HG03095 (cell line): ENCODE results near the gene ASB10.

Source experiments
- ATAC-seq: cut with Tn5 transposase; IDR thresholded peaks from one replicate; pipeline ENCODE4 v1.9.1; 2021; ENCODE audit warnings: moderate library complexity; ENCODE audit not compliant: unreplicated experiment

Gene ASB10

DNA sequence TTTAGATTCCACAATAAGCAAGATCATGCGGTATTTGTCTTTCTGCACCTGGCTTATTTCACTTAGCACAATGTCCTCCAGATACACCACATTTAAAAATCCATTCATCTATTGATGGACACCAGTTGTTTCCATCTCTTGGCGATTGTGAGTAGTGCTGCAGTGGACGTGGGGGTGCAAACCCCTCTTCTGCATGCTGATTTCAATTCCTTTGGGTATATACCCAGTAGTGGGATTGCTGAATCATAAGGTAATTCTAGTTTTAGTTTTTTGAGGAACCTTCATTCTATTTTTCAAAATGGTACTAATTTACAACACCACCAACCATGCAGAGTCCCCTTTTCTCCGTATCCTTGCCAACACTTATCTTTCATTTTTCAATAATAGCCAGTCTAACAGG lies 2.0 kb upstream of the ASB10 start:
- ATAC-seq = no peak

DNA sequence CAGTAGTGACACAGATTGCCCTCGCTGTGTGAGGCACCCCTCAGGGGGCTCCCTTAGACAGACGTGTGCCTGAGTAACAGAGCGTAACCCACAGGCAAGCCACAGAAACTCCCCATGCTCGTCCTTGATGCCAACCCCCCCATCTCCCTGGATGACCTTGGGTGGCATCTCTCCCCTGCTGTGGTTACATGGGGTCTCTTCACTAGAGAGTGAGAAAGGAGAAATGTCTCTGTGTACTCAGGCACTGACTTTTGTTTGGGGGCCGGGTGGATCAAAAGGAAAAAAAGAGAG lies 1.1 kb upstream of the ASB10 start:
- ATAC-seq = no peak

DNA sequence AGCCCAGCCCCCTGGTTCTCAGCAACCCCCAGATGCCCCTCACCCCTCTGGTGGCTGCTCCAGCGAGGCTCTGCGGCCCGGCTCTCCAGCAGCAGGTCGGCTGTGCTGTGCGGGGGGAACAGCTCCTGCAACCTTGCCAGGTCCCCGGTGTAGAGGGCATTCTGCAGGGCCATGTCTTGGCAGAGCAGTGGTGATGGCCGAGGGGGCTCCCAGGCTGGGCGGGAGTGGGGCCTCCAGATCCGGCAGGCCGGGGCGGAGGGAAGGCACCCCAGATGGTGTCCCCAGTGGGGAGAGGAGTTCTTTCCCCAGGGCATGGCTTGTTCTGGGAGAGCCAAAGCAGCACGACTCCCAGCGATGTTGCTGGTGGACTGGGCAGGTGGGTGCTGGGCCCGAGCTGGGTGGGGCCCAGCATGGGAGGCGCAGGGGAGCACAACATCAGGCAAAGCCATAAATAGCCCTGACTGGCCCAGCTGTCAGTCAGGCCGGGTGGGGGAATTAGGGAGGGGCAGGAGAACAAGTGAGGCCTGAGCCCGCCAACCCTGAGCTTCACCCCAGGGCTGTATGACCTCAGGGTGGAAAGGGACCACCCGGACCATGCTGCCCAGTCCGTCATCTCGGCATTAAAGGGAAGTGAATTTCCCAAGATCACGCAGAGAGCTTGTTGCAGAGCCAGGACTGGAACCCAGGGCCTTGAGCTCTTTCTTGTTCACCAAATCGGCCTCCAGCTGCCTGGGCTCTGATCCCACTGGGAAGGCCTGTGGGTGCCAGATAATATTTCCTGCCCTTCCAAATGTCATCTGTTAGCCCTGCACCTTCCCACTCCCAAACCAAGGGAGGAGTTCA lies 580 bp upstream of the ASB10 start:
- ATAC-seq = no peak

DNA sequence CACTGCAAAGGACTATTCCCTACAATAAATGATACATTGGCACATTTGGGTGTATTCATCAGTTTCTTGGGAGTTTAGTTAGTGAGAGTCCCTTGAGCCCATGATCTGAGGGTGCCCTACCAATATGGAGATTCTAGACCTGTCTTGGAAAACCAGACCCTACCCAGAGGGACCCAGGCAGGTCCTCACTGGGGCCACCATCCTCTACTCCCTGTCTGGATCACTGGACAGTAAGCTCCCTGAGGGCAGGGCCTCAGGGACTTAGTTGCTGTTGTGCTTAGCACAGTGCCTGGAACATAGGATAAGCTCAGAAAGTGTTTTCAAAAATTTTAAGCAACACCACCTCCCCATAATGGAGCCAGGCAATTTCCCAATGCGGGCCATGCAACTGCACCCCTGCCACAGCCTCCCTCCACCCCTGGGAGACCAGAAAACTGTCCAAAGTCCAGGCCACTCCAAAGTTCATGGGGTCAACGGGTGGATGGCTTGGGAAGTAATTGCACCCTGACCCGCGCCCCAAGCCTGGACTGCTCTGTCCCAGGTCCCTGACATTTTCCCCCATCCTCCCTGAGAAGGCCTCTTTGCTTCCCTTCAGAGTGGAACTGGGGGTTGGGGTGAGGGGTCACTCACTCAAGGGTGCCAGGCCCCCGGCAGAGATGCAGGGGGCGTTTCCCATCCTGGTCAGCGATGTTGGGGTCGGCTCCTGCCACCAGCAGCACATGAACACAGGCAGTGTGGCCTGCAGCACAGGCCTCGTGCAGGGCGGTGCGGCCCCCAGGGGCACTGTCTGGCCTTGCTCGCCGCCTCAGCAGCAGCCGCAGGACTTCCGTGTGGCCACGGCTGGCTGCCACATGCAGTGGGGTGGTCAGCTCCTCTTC lies 1.0 kb downstream of the ASB10 start:
- no peak for ATAC-seq

DNA sequence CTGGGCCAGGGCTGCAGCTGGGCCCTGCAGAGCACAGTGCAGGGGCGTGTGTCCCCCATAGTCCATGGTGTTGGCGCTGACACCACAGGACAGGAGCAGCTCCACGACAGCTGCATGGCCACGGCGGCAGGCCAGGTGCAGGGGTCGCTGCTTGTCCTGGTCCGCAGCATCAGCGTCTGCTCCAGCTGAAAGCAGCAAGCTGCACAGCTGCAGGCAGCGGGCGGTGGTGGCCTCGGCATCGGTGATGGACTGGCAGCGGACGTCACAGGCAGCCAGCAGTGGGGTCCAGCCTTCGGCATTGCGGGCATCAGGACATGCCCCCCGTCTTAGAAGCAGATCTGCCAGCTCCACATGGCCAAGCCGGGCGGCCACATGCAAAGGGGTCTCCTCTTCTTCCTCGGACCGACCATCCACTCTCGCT lies 6.0 kb downstream of the ASB10 start:
- no peak for ATAC-seq

DNA sequence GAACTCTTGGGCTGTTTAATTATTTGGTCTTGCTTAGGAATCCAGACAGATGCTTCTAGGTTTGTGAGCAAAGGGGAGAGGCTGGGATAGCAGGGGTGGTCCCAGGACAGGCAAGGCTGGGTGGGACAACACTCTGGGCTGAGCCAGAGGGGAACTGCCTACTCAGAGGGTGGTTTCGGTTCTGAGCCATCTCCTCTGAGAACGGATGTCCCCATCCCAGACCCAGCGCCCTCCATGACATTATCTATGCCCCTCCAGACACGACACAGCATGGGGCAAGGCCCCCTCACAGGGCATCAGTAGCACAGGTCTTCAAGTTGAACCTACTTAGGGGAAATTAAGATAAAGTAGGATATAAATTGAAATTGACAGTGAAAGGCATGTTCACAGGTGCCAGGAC lies 7.1 kb downstream of the ASB10 start:
- no peak for ATAC-seq

DNA sequence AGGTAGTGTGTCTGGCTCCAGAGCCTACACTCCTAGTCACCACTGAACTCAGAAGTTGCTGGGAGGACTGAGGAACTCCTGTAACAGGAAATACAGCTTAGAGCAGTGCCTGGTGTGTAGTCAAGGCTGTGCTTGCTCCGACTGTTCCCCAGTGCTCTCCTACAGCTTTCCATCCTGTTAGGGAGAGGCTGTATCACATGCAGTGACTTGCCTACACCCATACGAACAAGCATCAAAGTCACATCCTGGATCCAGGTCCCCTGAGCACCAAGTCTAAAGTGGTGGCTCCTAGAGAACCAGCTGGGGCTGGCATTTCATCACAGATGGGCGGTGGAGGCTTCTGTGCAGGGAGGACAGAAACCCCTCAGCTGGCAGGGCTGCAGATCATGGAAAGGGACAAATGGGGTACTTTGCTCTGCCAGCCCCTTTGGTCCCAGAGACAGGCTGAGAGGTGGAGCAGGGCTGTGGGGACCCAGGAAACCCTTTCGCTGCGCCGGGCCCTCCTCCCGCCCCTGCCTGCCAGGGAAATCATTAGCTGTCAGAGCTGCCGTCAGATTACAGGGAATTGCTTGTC lies 7.7 kb downstream of the ASB10 start:
- ATAC-seq = no peak

DNA sequence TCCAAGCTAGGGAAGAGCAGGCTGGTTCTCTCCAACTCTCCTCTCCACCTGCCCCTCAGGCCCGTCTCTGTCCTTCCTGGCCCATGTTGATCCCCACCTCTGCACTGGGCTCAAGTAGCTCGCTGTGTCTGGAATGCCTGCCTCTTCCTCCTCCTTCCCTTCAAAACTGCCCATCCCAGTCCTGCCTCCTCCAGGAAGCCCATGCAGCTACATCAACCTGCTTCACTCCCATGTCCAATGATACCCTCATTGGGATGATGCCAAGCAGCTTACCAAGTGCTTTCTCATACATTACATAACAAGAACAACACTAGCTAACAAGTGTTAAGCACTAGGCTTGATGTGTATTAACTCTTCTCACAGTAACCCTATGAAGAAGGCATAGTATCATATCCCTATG lies 8.2 kb downstream of the ASB10 start:
- no peak for ATAC-seq

DNA sequence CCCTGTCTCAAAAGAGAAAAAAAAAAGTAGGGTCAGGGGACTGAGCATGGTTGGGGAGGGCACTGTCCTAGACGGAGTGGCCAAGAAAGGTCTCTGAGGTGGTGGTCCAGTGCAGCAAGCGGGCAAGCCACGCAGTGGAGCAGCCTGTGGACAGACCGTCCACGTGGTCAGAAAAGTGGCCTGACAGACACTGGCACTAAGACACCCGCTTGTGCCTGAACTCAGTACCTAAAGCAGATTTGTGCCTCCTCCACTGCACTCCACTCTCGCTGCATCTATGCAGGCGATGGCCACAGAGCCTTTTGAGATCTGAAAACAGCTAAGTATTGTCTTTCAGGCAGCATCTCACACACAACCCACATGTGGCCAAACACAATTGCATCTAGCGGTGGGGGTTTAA lies 8.8 kb downstream of the ASB10 start:
- ATAC-seq = no peak

DNA sequence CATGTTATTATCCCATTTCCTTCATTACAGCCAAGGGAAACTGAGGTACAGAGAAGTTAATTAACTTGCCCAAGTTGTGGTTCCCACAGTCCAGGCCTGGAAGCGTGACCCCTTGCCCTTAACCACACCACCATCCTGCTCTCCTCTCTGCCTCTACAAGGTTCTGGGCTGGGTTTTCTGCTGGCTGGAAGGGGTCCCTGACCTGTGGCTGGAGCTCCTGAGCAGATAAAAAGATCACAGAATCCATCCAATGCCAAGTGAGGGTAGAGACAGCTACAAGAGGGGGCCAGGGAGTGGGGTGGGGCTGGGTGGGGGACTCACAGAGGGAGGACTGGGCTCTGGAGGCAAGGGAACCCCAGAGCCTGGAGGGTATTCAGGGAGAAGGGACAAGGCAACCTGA lies 9.7 kb downstream of the ASB10 start:
- no peak for ATAC-seq

DNA sequence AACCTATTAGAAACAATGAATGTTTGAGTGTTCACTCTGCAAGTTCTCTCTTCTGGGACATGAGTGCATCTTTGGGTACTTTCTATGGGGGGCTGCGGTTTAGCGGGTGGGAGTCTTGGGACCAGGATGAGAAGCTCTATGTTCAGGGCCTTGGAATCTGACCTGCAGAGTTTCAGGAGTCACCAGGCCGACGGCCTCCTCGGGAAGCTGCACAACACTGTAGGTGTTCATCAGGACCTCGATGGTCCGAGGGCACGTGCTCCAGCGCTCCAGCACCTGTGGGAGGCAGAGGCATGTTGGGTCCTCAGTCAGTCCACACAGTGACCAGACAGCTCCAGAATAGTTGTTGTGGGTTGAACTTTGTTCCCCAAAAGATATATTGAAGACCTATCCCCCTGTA lies 10.6 kb downstream of the ASB10 start:
- ATAC-seq = no peak

DNA sequence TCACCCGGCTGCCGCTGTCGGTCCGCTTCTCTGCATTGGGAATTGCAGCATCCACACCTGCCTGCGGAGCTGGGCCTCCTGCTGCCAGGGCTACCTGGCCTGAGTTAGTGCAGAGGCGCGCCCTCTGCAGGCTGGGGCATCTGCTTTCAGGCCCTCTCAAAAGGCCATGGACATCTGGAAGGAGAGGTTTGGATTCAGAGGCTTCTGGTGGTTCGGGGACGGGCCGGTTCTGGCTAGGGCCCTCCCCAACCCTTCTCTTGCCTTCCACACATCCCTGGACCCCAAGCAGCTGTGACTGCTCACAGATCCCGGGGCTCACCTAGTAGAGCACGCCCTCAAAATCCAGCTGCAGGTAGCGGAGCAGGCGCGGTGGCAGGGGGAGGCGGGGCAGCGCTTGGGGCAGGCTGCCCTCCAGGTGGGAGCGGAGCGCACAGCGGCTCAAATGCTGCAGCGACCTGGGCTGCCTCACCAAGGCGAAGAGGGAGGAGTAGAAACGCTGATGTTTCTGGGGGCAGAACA lies 11.2 kb downstream of the ASB10 start:
- ATAC-seq = no peak

DNA sequence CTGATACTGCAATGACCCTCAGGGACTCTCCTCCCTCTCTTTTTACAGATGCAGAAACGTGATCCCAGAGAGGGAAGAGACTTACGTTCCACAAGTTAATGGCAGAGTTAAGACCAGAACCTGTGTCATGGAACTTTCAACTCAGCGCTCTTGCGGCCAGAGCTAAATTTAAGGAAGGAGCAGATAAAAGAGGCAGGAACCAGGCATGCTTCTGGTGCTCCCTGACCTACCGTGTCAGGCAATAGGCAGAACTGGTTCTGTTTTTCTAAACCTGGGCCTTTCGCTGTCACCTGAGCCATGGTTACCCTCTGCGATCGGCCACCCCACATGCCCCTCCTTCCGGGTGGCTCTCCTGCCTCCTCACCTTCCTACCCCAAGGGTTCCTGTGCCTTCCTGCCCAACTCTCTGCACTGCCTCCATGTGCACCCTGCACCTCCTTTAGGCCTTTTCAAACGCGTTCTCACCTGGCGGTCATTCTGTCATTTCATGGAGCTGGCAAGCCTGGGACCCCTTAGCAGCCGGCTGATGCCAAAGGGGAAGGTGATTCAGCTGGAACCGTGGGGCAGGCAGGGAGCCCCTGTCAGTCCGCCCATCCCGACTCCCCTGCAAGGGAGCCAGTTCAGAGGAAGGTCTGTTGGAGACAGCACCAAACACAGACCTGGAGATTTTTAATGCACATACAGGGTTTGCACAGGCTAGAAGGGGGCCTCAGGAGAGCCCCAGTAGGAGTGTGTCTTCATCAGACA lies 11.8 kb downstream of the ASB10 start:
- no peak for ATAC-seq

DNA sequence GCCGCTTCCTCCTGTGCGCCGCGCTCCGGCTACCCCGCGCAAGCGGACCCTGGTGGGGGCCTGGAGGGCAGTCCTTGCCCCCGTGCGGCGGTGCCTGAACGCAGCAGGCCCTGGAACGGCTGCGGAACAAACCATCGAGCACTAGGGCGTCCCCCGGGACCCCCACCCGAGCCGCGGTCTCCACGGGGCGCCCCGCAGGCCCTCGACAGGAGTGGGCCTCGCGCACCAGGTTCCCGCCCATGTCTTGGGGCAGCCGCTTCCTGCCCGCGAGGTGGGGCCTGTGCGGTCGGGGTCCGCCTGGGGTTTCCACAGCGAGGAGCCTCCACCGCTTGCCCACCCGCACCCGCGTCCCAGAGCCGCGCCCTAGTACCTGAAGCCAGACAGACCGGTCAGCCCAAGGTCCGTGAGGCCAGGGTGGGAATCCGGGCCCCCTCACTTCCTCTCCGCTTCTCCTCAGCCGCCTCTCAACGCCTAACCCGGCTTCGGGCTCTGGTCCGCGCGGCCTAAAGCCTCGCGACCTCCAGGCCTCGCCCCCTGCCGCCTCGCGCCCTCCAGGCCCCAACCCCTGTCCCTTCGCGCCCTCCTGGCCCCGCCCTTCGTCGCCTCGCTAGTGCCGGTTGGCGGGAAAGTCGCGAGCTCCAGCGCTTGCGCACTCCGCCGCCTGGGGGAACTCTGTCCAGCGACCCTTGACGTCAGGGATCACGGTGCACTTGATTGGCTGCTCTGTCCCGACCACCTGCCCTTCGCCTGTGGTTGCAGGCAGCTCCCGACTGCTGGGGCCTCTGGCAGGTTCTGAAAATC lies 12.6 kb downstream of the ASB10 start:
- ATAC-seq = no peak

DNA sequence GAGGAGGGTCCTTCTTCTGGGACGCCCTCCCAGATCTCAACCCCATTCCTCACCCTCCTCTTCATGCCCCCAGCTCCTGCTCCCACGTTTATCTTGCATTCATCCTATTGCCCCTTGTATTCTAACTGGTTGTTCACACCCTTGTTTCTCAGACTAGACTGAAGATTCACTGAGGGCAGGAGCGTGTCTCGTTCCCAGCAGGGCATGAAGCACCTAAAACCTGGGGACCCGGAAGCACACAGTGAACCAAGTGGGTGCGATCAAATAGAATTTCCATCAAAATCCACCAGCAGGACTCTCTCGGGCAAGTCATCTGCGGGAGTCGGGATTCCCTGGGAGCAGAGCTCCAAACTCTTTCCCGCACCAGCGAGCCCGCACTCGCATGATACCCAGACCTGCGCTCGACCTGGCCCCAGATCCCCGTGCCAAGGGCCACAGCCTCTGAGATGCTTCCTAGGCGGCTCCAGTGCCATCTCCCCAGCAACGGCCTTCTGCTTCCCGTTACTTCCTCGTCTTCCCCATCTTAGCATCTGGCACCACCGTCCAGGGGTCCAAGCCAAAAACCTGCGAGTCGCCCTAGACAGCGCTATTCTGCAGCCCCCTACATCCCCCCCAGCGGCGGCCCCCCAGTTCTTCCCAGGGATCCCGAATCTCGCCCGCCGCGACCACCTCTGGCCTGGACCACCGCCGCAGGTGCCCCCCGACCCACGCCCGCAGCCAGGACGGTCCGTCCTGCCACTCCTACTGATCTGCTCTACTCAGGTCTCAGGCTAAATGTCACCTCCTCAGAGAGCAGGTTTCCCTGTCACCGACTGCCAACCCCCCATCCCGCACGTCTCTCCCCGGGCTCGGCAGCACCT lies 13.4 kb downstream of the ASB10 start:
- ATAC-seq = no peak

DNA sequence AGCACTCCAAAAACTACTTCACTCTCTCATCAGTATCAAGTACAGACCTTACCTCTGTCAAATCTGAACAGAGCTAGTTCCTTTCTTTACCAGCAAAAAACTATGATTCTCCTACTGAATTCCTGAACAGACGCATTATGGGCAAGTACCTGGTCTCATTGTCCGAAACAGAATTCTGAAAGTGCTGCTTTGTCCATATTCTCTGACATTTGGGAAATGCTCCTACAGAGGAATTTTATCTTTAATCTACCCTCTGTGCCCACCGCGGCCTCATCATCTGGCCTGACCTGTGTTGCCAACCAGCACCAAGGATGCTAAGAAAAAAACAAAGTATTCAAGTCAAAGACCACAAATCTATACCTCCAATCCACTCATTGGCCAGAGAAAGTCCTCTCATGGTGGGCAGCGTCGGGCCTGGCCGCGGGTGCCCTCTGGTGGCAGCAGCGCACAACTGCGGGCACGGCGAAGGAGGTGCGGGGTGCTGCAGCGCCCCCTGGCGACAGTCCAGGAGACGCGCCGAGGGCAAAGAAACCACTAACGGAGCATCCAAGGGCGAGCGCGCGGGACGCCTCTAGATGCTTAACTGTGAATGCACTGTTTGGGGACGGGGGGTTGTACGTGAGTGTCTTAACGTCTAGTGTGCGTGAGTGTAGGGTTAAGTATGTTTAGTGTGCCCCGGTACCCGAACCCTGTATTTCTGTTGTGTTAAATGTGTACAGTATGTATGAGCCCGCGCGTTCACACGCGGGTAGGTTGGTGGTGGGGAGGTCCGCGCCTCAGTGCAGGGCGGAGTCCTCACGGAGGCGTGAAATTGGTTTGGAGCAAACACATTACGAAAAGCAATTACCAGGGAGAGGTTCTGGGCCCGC lies 14.5 kb downstream of the ASB10 start:
- peak; percentile 69 for ATAC-seq

DNA sequence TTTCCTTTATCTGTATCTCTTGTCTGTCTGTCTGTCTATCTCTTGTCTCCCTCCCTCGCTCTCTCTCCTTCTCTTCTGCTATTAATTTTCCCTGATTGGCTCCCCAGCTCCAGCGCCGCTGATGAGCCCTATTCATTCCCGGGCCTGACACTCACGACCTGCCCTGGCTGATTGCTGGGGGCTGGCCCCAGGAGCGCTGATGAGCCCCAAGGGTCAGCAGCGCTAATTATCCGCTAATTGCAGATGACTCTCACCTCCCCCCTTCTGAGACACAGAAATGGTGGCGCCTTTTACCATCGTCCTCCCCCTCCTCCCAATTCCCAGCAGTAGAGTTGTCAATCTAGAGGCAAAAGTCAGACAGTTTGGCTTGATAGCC lies 18.3 kb downstream of the ASB10 start:
- ATAC-seq = no peak

DNA sequence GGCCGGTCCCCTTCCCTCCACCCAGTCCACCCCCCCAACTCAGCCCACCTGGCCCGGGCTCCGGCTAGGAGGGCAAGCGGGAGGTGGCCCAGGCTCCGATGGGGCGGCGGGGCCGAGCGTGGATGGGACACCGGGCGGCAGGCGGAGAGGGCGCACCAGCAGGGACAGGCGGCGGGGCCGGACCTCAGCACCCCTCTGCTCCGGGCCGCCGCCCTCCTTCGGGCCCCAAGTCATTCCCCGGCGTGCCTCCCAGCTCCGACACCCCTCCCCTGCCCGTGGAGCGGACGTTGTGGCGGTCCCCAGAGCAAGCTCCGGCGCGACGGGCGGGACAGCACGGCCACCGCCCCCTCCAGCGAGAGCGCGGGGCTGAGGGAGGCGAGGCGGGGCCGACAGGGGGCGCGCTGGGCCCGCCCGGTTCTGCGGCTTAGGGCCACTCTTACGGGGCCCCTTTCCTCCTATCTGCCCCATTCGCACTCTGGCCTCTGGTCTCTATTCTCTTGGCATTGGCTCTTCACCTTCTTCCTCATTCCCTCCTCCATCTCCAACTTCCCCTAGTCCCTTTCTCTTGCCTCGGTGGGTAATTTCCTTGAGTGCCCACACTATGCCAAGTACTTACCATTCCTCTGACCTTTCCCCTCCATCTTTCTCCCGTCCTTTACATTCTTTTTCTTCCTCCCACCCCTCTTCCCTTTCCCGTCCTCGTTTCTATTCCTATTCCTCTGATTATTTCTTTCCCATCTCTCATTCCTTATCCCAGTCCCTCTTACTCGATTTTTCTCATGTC lies 18.9 kb downstream of the ASB10 start:
- ATAC-seq = no peak
